ENCODE measurements around the gene NFYA.

DNA sequence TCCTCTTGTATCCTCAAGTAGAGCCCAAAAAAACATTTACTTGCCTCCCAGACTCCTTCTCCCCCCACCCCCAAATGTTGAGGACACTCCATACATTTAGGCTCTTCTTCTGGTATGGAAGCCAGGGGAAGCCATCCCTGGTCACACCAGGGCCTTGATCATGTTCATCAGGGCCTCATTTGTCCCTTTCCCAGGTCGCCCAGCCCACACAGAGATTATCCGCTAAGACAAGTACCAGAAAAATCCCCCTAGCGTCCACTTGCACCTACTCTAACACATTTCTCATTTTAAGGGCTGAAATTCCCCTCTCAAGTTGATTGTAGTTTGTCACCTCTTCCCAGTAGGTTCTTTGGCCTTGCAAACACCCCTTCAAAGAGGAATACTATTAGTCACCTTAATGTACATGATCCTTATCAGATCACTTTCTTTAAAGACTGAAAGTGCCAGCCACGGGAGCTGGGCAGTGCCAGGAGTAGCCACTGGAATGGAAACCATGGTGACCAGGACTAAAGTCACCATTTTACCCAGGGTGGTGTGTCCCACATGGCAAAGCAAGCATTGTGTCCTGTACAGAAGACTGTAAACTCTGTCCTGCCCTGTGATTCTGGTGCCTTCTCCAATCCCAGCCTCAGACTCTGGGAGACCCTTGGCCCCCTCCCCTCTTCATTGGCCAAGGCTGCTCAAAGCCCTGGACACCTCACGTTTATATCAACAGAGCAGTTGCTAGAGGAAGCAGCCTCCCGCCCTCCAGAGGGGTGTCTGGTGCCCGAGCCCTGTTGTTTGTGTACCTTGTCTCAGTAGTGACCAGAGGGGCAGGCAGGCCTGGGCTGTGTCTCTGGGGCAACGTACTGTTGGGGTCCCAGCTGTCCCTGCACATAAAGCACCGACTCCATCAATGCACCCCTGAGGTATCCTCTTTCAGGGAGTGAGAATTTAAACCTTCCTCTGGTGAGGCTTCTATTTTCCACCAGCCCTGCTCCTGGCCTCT, 24.7 kb upstream of the NFYA start:
- TF ChIP-seq, protein P1, sequence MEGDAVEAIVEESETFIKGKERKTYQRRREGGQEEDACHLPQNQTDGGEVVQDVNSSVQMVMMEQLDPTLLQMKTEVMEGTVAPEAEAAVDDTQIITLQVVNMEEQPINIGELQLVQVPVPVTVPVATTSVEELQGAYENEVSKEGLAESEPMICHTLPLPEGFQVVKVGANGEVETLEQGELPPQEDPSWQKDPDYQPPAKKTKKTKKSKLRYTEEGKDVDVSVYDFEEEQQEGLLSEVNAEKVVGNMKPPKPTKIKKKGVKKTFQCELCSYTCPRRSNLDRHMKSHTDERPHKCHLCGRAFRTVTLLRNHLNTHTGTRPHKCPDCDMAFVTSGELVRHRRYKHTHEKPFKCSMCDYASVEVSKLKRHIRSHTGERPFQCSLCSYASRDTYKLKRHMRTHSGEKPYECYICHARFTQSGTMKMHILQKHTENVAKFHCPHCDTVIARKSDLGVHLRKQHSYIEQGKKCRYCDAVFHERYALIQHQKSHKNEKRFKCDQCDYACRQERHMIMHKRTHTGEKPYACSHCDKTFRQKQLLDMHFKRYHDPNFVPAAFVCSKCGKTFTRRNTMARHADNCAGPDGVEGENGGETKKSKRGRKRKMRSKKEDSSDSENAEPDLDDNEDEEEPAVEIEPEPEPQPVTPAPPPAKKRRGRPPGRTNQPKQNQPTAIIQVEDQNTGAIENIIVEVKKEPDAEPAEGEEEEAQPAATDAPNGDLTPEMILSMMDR (IDR thresholded peaks at IDR 0.05 in 2 of 3, conservative IDR thresholded peaks at IDR 0.05 in 1 of 3; ENCODE audit: insufficient read depth in 2 of 3, low read depth in 1 of 3, low read length in 3 of 3), result no peak
- TF ChIP-seq GABPA (tag; conservative IDR thresholded peaks at IDR 0.05; ENCODE audit: low read depth), result no peak
- TF ChIP-seq ZNF436 (CRISPR knock-in tag; IDR thresholded peaks at IDR 0.05), result no peak
- no peak for TF ChIP-seq NCOA1 (IDR thresholded peaks at IDR 0.05; ENCODE audit: low read depth)
- TF ChIP-seq SMAD2 (IDR thresholded peaks at IDR 0.05; ENCODE audit: low read depth, low read length), result no peak
- TF ChIP-seq, protein P2, sequence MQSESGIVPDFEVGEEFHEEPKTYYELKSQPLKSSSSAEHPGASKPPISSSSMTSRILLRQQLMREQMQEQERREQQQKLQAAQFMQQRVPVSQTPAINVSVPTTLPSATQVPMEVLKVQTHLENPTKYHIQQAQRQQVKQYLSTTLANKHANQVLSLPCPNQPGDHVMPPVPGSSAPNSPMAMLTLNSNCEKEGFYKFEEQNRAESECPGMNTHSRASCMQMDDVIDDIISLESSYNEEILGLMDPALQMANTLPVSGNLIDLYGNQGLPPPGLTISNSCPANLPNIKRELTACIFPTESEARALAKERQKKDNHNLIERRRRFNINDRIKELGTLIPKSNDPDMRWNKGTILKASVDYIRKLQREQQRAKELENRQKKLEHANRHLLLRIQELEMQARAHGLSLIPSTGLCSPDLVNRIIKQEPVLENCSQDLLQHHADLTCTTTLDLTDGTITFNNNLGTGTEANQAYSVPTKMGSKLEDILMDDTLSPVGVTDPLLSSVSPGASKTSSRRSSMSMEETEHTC (IDR thresholded peaks at IDR 0.05), result no peak
- no peak for TF ChIP-seq NR3C1 (CRISPR knock-in tag; IDR thresholded peaks at IDR 0.05)
- TF ChIP-seq, protein P3, sequence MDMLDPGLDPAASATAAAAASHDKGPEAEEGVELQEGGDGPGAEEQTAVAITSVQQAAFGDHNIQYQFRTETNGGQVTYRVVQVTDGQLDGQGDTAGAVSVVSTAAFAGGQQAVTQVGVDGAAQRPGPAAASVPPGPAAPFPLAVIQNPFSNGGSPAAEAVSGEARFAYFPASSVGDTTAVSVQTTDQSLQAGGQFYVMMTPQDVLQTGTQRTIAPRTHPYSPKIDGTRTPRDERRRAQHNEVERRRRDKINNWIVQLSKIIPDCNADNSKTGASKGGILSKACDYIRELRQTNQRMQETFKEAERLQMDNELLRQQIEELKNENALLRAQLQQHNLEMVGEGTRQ (CRISPR knock-in tag; IDR thresholded peaks at IDR 0.05), result no peak
- TF ChIP-seq ZNF830 (CRISPR knock-in tag; IDR thresholded peaks at IDR 0.05), result no peak
- TF ChIP-seq ZNF140 (CRISPR knock-in tag; IDR thresholded peaks at IDR 0.05), result no peak
- no peak for TF ChIP-seq ZBED1 (IDR thresholded peaks at IDR 0.05)
- TF ChIP-seq ZNF75A (CRISPR knock-in tag; IDR thresholded peaks at IDR 0.05), result no peak
- no peak for TF ChIP-seq RFX5 (IDR thresholded peaks at IDR 0.05; ENCODE audit: low read depth, low read length)

Measured in K562 (cell line).